HFFc6 (cell line): ENCODE data around the gene DNAH14. TPM values are rescaled to one million over a fixed set of nuclear protein-coding genes. Genes with fewer than 3 reads are reported as not detected.

Experiments
- DNase-seq: peaks from one replicate; pipeline ENCODE4 v3.0.0-alpha.2; 2018
- H3K27ac Mint-ChIP-seq: 2 replicates; pipeline ENCODE4 v1.8.0; 2020; ENCODE audit warnings: mild to moderate bottlenecking, mixed read lengths
- H3K27me3 Mint-ChIP-seq: 2 replicates; pipeline ENCODE4 v1.8.0; 2021; ENCODE audit warnings: mild to moderate bottlenecking, moderate library complexity, mixed read lengths; ENCODE audit not compliant: insufficient read depth
- H3K36me3 Mint-ChIP-seq: 2 replicates; pipeline ENCODE4 v1.8.0; 2021; ENCODE audit warnings: low read depth, mixed read lengths
- H3K4me1 Mint-ChIP-seq: 2 replicates; pipeline ENCODE4 v1.8.0; 2020; ENCODE audit warnings: low read depth, mixed read lengths
- H3K4me3 Mint-ChIP-seq: 2 replicates; pipeline ENCODE4 v1.8.0; 2020; ENCODE audit warnings: mild to moderate bottlenecking, moderate library complexity, mixed read lengths
- H3K9me3 Mint-ChIP-seq: 2 replicates; pipeline ENCODE4 v1.8.0; 2020; ENCODE audit warnings: mild to moderate bottlenecking, mixed read lengths
- CTCF ChIP-seq: fragments of 200-600 bp; sonication (generic); IDR thresholded peaks from 2 replicates; pipeline ENCODE4 v1.5.0; 2021; ENCODE audit warnings: antibody characterized with exemption, mild to moderate bottlenecking
- total RNA-seq, 6 experiments: library from RNA; stranded (reverse); fragmentation: NEBNext Ultra II Directional; extraction: Animal tissue kit (Norgen Biotek cat#: 25700); gene quantifications; 2 replicates in 1 of 6; 3 replicates in 5 of 6; pipeline ENCODE4 v1.2.3, GENCODE V29; 2021

The DNAH14 gene
- total RNA-seq, 6 experiments from 2014 or later = 6.0 to 8.4 (median 6.9) TPM

GRCh38 chr1:225388372-225388771, 458.9 kb downstream of the DNAH14 start:
- no peak for DNase-seq
- Mint-ChIP-seq H3K36me3 (no peaks in the 10 kb centered on the region), H3K27me3 (peaks cover 1% of the 10 kb centered on the region), H3K4me3 (no peak overlapping the region), H3K4me1 (no peaks in the 10 kb centered on the region), H3K27ac (no peak overlapping the region), H3K9me3 (no peaks in the 10 kb centered on the region)
- no peak for TF ChIP-seq CTCF

GRCh38 chr1:225389843-225390242, 460.4 kb downstream of the DNAH14 start:
- H3K27ac Mint-ChIP-seq = no peak overlapping the region
- no peaks in the 10 kb centered on the region for H3K9me3 Mint-ChIP-seq
- no peak for TF ChIP-seq CTCF
- no peak for DNase-seq
- no peaks in the 10 kb centered on the region; the same call in 1 of the 2 replicates for H3K27me3 Mint-ChIP-seq
- H3K36me3 Mint-ChIP-seq = no peaks in the 10 kb centered on the region
- H3K4me3 Mint-ChIP-seq = no peak overlapping the region
- H3K4me1 Mint-ChIP-seq = no peaks in the 10 kb centered on the region

GRCh38 chr1:225396357-225396756, 466.9 kb downstream of the DNAH14 start:
- H3K9me3 Mint-ChIP-seq = no peaks in the 10 kb centered on the region
- DNase-seq = no peak
- H3K36me3 Mint-ChIP-seq = peaks cover 17% of the 10 kb centered on the region
- H3K27ac Mint-ChIP-seq = no peak overlapping the region
- TF ChIP-seq CTCF = no peak
- H3K4me1 Mint-ChIP-seq = no peaks in the 10 kb centered on the region
- no peak overlapping the region for H3K4me3 Mint-ChIP-seq
- H3K27me3 Mint-ChIP-seq = no peaks in the 10 kb centered on the region; the same call in 1 of the 2 replicates

GRCh38 chr1:225400968-225401367, 471.5 kb downstream of the DNAH14 start:
- H3K4me3 Mint-ChIP-seq = no peak overlapping the region
- DNase-seq = no peak
- H3K27me3 Mint-ChIP-seq = no peaks in the 10 kb centered on the region
- no peak overlapping the region for H3K27ac Mint-ChIP-seq
- H3K9me3 Mint-ChIP-seq = no peaks in the 10 kb centered on the region
- H3K4me1 Mint-ChIP-seq = no peaks in the 10 kb centered on the region
- no peak for TF ChIP-seq CTCF
- H3K36me3 Mint-ChIP-seq = peaks cover 16% of the 10 kb centered on the region

- peaks cover 13% of the 10 kb centered on the region; the same call in 1 of the 2 replicates for H3K36me3 Mint-ChIP-seq
Measured at GRCh38 chr1:225406976-225407725, 477.7 kb downstream of the DNAH14 start.

More at GRCh38 chr1:225406976-225407725, 477.7 kb downstream of the DNAH14 start:
- no peak overlapping the region for H3K4me3 Mint-ChIP-seq
- no peaks in the 10 kb centered on the region for H3K4me1 Mint-ChIP-seq
- H3K27ac Mint-ChIP-seq = no peak overlapping the region
- H3K27me3 Mint-ChIP-seq = peaks cover 2% of the 10 kb centered on the region; the same call in 1 of the 2 replicates
- no peak for DNase-seq
- no peaks in the 10 kb centered on the region for H3K9me3 Mint-ChIP-seq
- no peak for TF ChIP-seq CTCF
